ENCODE results near the gene DENND4B.

DENND4B gene

GRCh38 chr1:153883223-153883622, 63.3 kb downstream of the DENND4B start:
- no peak overlapping the region for H3K4me3 ChIP-seq (ENCODE audit: insufficient read depth, low read depth, low read length, poor library complexity, severe bottlenecking)
- H3K27me3 ChIP-seq (replicated peaks; ENCODE audit: control insufficient read depth, insufficient read depth, low read length, poor library complexity, severe bottlenecking): no peaks in the 10 kb centered on the region
- no peaks in the 10 kb centered on the region for H3K9me3 ChIP-seq (ENCODE audit: control insufficient read depth, low read length)
- no peaks in the 10 kb centered on the region for H3K4me1 ChIP-seq (ENCODE audit: control insufficient read depth, insufficient read depth, low read length, poor library complexity, severe bottlenecking)
- no peak for DNase-seq
- no peaks in the 10 kb centered on the region for H3K36me3 ChIP-seq (ENCODE audit: control insufficient read depth, insufficient read depth, low read length)
- H3K27ac ChIP-seq (ENCODE audit: insufficient read depth, low read length, poor library complexity, severe bottlenecking): no peak overlapping the region

- H3K4me3 ChIP-seq (ENCODE audit: insufficient read depth, low read depth, low read length, poor library complexity, severe bottlenecking): no peak overlapping the region
- no peaks in the 10 kb centered on the region for H3K4me1 ChIP-seq (ENCODE audit: control insufficient read depth, insufficient read depth, low read length, poor library complexity, severe bottlenecking)
- H3K27ac ChIP-seq (ENCODE audit: insufficient read depth, low read length, poor library complexity, severe bottlenecking): no peak overlapping the region
- DNase-seq: no peak
- no peaks in the 10 kb centered on the region for H3K27me3 ChIP-seq (replicated peaks; ENCODE audit: control insufficient read depth, insufficient read depth, low read length, poor library complexity, severe bottlenecking)
- H3K9me3 ChIP-seq (ENCODE audit: control insufficient read depth, low read length): no peaks in the 10 kb centered on the region
- no peaks in the 10 kb centered on the region for H3K36me3 ChIP-seq (ENCODE audit: control insufficient read depth, insufficient read depth, low read length)
Observed at GRCh38 chr1:153882296-153882912, 64.1 kb downstream of the DENND4B start.

GRCh38 chr1:153881751-153882150, 64.8 kb downstream of the DENND4B start:
- no peaks in the 10 kb centered on the region for H3K36me3 ChIP-seq (ENCODE audit: control insufficient read depth, insufficient read depth, low read length)
- H3K27ac ChIP-seq (ENCODE audit: insufficient read depth, low read length, poor library complexity, severe bottlenecking): no peak overlapping the region
- no peaks in the 10 kb centered on the region for H3K27me3 ChIP-seq (replicated peaks; ENCODE audit: control insufficient read depth, insufficient read depth, low read length, poor library complexity, severe bottlenecking)
- no peak for DNase-seq
- no peaks in the 10 kb centered on the region for H3K9me3 ChIP-seq (ENCODE audit: control insufficient read depth, low read length)
- H3K4me3 ChIP-seq (ENCODE audit: insufficient read depth, low read depth, low read length, poor library complexity, severe bottlenecking): no peak overlapping the region
- no peaks in the 10 kb centered on the region for H3K4me1 ChIP-seq (ENCODE audit: control insufficient read depth, insufficient read depth, low read length, poor library complexity, severe bottlenecking)

GRCh38 chr1:153880962-153881361, 65.6 kb downstream of the DENND4B start:
- H3K9me3 ChIP-seq (ENCODE audit: control insufficient read depth, low read length): no peaks in the 10 kb centered on the region
- no peaks in the 10 kb centered on the region for H3K27me3 ChIP-seq (replicated peaks; ENCODE audit: control insufficient read depth, insufficient read depth, low read length, poor library complexity, severe bottlenecking)
- H3K36me3 ChIP-seq (ENCODE audit: control insufficient read depth, insufficient read depth, low read length): no peaks in the 10 kb centered on the region
- no peak overlapping the region for H3K4me3 ChIP-seq (ENCODE audit: insufficient read depth, low read depth, low read length, poor library complexity, severe bottlenecking)
- H3K27ac ChIP-seq (ENCODE audit: insufficient read depth, low read length, poor library complexity, severe bottlenecking): no peak overlapping the region
- H3K4me1 ChIP-seq (ENCODE audit: control insufficient read depth, insufficient read depth, low read length, poor library complexity, severe bottlenecking): no peaks in the 10 kb centered on the region
- no peak for DNase-seq

GRCh38 chr1:153880024-153880423, 66.5 kb downstream of the DENND4B start:
- no peaks in the 10 kb centered on the region for H3K27me3 ChIP-seq (replicated peaks; ENCODE audit: control insufficient read depth, insufficient read depth, low read length, poor library complexity, severe bottlenecking)
- H3K9me3 ChIP-seq (ENCODE audit: control insufficient read depth, low read length): no peaks in the 10 kb centered on the region
- no peak for DNase-seq
- no peaks in the 10 kb centered on the region for H3K36me3 ChIP-seq (ENCODE audit: control insufficient read depth, insufficient read depth, low read length)
- no peaks in the 10 kb centered on the region for H3K4me1 ChIP-seq (ENCODE audit: control insufficient read depth, insufficient read depth, low read length, poor library complexity, severe bottlenecking)
- H3K27ac ChIP-seq (ENCODE audit: insufficient read depth, low read length, poor library complexity, severe bottlenecking): no peak overlapping the region
- H3K4me3 ChIP-seq (ENCODE audit: insufficient read depth, low read depth, low read length, poor library complexity, severe bottlenecking): no peak overlapping the region
